Keratinocyte (primary cell): ENCODE results near the gene NCL.

Experiments used
- CTCF ChIP-seq, 3 experiments: IDR thresholded peaks in 1 of 3; conservative IDR thresholded peaks in 1 of 3; optimal IDR thresholded peaks in 1 of 3; 2 replicates in 2 of 3; 3 replicates in 1 of 3; pipeline versions ENCODE3 to v1.5.1; 2011; ENCODE audit warnings: low read length in 3 of 3, mild to moderate bottlenecking in 3 of 3, moderate library complexity in 2 of 3, control low read depth in 1 of 3, inconsistent platforms in 1 of 3; ENCODE audit not compliant: insufficient read depth in 2 of 3; ENCODE audit errors: extremely low read depth in 1 of 3
- EZH2 ChIP-seq: IDR thresholded peaks from one replicate; pipeline ENCODE4 v1.6.1; 2012; ENCODE audit warnings: inconsistent platforms, mild to moderate bottlenecking, low read length, moderate library complexity

GRCh38 chr2:231418820-231419640, 45.3 kb downstream of the NCL start:
- TF ChIP-seq CTCF (optimal IDR thresholded peaks at IDR 0.05 in 1 of 3, IDR thresholded peaks at IDR 0.05 in 1 of 3, conservative IDR thresholded peaks at IDR 0.05 in 1 of 3; ENCODE audit: extremely low read depth in 1 of 3, insufficient read depth in 2 of 3, low read length in 3 of 3) (no peak), EZH2 (no peak)
